SH-SY5Y (cell line): Measurements from ENCODE around the gene C1orf174.

ENCODE experiments used
- GATA2 ChIP-seq: IDR thresholded peaks from 2 replicates; pipeline ENCODE4 v1.6.1; 2011; ENCODE audit warnings: mild to moderate bottlenecking, low read depth, low read length
- GATA3 ChIP-seq: IDR thresholded peaks from 2 replicates; pipeline ENCODE4 v1.6.1; 2011; ENCODE audit warnings: low read depth, mild to moderate bottlenecking, low read length, moderate library complexity

C1orf174 gene

DNA sequence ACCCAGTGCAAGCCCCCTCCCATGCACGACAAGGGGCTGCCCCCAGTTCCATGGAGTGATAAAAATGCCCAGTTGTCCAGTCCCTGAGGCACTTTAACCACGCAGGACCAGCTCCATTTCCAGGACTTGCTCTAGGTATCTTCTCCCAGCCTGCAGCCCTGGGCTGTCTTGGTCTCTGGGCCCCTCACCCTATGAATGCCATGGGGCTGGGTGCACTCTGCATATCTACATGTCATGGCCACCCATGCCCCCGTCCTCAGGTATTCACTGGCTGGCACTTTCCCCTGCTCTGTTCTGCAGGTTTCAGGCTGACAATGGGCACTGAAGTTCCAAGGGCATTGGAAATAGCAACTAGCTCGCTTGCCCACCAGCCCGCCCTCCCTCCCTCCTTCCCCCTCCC is 19.6 kb upstream of the C1orf174 start:
- TF ChIP-seq GATA3 = no peak
- no peak for TF ChIP-seq GATA2

DNA sequence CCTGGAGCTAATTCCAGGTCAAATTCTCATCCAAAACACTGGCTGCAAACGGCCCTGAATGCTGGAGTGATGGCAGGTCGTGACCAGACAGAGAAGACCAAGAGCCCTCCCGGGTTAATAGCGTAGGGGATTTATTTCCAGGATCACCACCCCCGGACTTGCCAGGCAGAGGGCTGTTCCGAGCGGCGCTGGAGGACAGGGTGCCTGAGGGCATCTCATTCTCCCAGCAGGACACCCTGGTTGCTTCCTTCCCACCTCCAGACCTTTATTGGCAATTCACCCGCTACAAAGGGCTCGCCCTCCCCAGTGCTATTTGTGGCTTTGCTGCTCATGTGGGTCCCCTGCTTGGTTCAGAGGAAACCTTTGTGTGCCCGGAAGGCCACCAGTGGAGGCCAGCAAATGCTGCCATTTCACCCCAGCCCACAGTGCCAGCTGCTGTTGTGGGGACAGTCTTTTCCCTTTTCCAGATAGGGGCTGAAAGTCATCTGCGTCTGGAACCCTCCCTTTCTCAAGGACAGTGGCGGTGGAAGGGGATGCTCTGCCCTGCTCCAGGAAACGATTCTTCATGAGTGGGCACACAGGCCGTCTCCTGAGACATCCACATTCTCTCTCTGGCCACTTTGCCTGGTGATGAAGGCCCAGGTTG is 19.0 kb upstream of the C1orf174 start:
- TF ChIP-seq GATA2 = no peak
- no peak for TF ChIP-seq GATA3

DNA sequence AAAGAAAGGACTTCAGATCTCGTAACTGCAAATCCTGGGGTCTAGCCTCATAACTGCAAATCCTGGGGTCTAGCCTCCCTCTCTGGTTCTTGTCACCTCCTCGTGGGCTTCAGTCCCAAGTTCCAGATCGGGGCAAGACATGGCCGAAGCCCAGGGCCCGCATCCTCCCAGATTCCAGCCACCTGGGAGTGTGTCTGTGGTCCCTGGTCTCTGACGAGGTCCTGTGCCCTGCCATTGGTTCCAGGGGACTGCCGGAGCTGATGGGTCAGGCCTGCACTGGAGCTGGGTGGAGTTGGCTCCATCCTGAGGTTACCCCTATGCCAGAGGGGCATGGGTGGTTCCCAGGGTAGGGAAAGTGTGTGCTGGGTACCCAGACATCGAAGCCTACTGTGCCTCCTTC is 17.7 kb upstream of the C1orf174 start:
- TF ChIP-seq GATA3 (no peak), GATA2 (no peak)

DNA sequence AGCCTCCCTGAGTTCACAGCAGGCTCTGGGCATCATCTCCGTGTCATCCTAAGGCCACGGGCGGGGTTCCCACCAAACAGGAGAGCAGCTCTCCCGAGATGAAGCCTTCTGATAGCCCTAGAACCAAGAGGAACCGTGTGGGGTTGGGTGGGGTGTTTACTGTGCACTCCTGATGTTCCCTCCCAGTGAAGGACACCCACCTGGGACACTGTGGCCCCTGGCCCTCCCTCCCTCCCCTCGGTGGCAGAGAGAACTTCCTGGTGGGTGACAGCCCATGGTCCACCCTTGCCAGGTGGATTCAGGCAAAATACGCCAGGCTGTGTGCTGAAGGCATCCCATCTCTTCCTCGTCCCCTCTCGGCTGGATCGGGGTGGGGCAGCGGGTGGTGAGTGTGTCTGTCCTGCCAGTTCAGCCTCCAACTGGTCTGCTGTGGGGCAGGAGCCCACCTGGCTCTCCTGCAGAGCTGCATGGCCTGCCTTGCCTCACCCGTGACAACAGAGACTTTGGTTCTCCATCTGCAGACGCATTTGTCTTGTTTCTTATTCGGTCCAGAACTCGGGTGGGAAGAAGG is 15.6 kb upstream of the C1orf174 start:
- TF ChIP-seq GATA2 = no peak
- TF ChIP-seq GATA3 = no peak

DNA sequence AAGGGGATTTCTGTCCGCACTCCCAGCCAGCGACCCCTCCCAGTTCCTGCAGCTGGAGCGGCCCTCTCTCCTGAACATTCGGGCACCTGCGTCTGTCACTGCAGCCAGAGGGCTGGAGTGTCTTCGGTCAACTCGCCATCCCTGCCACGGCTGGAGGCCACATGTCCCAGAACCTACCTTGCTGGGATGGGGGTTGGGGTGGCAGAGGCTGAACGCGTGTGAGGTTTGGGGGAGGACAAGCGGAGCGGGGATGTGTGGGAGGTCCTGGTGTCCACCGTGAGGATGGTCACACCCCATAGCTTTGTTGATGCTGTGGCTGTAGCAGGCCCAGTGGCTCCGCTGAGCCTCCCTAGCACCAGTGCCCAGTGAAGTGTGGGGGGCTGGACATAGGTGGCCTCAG is 14.8 kb upstream of the C1orf174 start:
- TF ChIP-seq GATA3 = no peak
- TF ChIP-seq GATA2 = no peak

DNA sequence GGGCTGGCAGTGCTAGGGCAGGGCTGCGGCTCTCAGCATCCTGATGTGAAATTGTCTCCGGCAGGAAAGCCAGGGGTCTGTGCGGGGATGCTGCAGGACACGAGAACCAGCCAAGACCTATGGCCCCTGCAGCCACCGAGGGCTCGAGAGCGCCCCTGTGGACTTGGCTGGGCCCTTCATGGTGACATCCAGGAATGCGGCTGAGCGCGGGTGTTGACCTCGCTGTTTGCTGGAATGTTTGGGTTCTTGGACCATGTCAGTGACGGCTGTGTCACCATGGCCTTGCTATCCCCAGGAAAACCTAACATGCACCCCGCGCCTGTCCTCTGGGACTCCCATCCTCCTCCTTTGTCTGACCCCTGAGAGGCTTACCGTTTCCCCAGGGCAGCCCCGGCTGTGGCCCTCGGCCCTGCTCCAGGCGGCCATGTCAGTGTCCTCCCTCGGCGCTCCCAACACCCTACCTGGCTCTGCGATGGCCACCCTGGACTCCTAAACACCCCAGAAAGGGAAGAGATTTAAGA is 14.3 kb upstream of the C1orf174 start:
- TF ChIP-seq GATA2 = no peak
- TF ChIP-seq GATA3 = no peak

DNA sequence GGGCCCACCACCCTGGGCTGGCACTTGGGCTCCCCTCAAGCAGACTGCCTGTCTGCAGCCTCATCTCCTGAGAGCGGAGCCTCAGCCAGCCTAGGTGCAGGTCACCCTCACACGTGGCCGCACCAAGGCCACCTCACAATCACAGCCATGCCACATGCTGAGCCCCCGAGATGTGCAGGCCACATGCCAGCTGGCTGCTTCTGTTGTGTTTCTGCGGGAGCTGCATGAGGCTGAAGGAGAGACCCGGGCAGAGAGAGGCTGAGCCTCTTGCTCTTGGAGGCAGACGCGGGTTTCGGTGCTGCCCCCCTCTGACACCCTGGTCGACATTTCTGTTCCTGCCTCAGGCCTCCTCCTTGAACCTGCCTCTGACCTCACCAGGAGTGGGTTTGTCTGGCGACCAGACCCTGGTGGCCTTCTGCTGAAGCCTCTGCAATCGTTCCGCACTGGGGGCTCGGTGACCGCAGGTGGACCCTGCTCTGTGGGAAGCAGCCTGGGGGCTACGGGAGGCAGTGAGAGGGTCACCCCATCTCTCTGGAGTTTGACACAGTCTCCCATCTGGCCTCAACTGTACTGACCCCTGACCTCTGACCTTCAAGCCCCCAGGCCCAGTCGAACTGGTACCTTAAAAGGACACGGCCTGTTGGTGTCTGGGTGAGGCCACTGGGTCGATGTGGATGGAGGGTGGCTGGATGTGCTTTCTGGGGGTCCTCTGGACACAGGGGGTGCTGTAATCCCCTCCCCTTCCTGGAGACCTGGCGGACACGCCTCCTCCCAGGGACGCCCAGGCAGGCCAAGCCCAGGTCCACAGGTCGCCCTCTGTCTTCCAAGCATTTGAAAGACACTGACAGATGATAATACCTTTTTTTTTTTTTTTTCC is 13.0 kb upstream of the C1orf174 start:
- TF ChIP-seq GATA3 = no peak
- TF ChIP-seq GATA2 = no peak

DNA sequence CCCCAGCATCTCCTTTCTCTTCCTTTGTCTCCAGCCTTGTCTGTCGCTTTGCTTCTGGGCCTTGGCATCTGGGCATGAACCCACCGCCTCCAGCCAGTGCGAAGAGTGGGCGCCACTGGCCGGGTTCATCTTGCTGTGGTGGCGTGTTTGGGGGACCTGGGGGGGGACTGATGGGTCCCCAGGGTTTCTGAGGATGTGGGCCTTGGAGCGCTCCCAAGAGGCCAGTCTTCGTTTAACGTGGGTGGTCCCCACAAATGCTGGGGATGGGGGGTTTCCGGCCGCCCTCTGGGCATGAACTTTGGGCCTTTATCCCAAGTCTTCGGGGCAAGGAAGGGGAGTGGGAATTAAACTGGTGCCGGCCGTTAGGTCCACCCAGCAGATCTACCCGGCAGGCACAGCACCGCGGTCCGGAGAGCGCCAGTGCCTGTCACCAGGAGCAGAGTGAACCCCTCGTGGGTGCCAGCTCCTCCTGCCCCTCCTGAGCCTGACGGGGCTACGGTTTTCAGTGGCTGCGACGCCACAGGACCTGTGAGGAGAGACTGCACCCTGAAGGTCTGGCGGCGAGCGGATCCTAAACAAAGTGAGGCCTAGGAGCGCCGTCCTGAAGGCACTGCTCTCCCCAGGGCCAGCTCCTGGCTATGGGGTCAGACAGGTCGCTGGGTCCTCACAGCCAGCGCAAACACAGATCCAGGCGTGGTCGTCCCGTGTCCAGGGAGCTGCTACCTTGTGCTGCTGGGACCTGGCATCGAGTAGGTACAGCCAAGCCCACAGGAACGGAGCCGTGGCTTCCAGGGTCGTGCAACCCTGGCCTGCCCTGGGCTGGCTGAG is 12.1 kb upstream of the C1orf174 start:
- no peak for TF ChIP-seq GATA3
- TF ChIP-seq GATA2 = no peak

DNA sequence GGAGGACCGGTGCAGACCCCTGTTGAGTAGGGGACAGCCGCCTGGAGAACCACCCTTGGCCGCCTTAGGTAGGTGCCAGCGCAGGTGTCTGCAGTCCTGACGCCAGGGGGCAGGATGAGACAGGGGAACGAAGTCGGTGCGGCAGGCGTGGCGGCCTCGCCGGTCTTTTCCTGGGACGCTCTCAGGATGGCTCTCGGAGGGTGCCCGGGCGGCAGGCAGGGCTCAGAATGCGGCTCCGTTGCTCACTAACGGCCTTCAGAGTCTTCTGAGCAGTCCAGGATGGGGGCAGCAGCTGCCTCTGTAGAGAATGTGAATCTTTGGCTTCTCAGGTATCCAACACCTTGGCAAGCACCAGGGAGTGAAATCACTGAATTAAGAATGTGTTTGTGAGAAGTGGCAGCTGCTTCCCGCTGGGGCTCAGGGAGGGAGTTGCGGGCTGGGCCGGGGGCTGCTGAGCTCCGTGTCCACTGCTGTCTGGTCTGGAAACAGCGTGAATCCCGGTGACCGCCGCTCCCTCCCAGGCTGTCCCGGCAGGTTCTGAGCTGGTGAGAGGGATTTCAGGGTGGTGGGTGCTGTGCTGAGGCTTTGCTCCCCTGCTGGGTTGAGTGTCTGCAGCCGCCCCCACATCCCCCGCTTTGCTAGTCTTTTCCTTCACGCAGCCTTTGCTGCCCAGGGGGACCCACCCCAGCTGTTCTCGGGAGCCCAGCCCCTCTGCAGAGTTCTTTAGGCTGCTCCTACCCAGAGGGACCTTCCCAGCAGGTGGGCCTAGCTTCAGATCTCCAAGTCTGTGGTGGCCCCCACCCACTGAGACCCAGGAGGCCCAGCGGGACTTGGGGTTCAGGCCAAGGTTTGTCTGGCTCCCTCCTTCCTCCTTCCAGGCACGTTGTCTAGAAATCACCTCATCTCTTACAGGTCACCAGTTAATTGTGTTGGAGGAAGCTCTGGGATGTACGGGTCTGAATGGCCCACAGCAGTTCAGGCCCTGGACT is 11.1 kb upstream of the C1orf174 start:
- TF ChIP-seq GATA2 = no peak
- TF ChIP-seq GATA3 = no peak

DNA sequence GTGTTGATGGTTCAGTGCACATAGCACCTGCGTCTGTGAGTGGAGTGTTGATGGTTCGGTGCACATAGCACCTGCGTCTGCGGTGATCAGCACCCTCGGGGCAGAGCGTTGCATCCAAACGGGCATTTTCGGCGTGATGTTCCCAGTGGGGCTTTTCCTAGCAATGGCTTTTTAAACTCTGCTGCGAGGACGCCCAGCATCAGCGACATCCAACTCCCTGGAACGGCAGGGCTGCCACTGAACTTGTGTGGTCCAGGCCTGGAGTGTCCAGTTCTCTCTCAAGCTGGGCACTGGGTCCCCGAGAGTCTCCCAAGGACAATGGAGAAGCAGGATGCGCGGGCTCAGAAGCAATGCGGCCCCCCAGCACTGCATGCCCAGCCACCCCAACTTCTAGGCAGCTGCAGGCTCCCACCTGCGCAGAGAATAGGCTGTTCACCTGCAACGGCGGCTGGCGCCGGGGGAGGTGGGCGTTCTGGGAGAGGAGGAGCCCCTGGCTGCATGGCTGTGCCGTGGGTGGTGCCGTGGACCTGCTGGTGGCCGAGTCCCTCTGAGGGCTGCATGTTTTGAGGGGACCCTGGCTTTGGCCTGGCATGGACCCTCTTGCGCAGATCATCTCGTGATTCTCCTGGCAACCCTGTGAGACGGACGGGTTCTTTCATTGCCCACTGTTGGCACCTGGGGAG is 10.1 kb upstream of the C1orf174 start:
- TF ChIP-seq GATA3 (no peak), GATA2 (no peak)

DNA sequence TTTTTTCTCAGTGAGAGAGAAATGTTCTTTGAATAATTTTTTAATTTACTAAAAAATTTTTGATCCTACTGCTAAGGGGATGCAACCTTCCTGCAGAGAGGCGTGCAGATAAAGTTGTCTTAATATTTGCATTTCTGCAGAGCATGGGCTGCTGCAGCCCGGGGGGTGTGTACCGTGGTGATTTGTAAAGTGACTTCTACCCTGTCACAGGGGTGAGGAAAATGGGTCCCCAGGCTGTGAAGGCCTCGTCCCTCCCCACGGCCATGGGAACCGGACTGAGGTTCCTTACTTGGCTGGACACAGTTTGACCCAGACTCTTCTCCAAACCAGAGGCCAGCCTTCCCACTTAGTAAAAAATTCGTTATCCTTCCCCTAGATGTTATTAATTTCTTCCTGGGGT is 9.5 kb upstream of the C1orf174 start:
- TF ChIP-seq GATA3 (no peak), GATA2 (no peak)

DNA sequence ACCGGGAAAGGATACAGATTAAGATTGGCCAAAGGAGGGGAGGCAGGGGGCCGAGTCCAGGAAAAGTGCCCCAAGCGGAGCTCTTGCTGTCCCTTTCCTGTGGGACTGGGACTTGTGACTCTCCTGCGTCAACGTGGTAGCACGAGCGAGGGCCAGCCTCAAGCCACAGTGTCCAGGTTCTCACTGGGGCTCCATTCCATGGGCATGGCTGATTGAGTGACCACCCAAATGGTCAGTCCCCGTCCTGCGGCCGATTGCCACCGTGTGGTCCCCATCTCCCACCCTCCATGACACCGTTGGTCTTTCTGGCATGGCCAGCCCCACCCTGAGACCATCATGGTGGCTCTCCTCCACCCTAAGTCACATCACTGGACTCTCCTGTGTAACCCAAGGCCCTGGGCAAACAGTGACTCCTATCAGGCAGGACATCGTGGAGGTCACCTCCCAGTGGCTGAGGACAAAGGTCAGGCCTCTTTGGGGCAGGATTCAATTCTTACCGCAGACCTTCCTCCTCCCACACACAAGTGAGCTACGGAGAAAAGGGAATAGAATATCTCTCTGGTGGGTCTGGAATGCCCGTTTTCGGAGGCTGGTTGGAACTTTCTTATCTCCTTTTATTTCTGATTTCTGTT is 8.9 kb upstream of the C1orf174 start:
- TF ChIP-seq GATA3 = no peak
